ENCODE data around the gene KDM5C.

- TF ChIP-seq POLR2AphosphoS5 (IDR thresholded peaks at IDR 0.05; ENCODE audit: low read depth, low read length) (no peak), POLR2A (IDR thresholded peaks at IDR 0.05; ENCODE audit: low read depth, low read length) (no peak), TAF1 (IDR thresholded peaks at IDR 0.05; ENCODE audit: borderline replicate concordance, low read depth, low read length) (no peak)
Measured at GRCh38 chrX:53163436-53163835, 61.6 kb downstream of the KDM5C start.

All from GM12892 (cell line).